Measurements from ENCODE around the gene LYRM1. TPM values are rescaled to one million over a fixed set of nuclear protein-coding genes. Genes with fewer than 3 reads are reported as not detected.
"Not testable (repeated sequence)": the region's sequence is repeated elsewhere in the genome, so short reads cannot be mapped to it uniquely, and the experiment has no call there.

The LYRM1 gene
- total RNA-seq, 3 donors from 2014 or later, result 16.4 to 25.2 (median 17.3) TPM

DNA sequence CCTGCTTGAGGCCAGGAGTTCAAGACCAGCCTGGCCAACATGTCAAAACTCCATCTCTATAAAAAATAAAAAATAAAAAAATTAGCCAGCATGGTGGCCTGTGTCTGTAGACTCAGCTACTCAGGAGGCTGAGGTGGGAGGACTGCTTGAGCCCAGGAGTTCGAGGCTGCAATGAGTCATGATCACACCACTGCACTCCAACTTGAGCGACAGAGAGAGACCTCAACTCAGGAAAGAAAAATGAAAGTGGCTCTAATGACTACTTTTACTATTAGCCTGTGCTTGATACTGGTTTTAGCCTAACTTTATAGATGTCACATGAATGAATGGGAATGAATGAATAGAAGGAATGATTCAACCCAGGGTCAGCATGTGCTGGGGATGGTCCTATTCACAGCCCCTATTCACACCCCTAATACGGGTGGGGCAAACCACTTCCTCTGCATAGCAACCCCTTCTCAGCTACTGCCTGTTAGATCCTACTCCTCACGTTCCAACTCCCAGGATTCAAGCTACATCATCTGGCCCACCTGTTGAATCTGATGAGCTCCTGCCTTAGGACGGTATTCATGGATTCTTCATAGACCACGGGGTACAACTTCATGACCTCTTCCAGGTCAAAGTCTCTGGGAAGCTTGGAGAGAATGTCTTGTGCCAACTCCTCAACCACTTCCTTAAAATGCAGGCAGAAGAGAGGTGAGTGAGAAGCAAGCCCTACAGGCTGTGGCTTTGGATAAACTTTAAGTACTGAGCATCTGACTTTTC is 40.5 kb downstream of the LYRM1 start:
- intact Hi-C loops (cut with DNase I, micrococcal nuclease), result no loop called here
- H3K4me1 ChIP-seq (ENCODE audit: low read depth), result peaks cover 3% of the 10 kb centered on the region
- no peaks in the 10 kb centered on the region for H3K9me3 ChIP-seq
- ATAC-seq (no peak), DNase-seq (no peak)
- no peak overlapping the region for H3K4me3 ChIP-seq
- no peaks in the 10 kb centered on the region for H3K36me3 ChIP-seq (ENCODE audit: low read depth)
- TF ChIP-seq, protein P1, sequence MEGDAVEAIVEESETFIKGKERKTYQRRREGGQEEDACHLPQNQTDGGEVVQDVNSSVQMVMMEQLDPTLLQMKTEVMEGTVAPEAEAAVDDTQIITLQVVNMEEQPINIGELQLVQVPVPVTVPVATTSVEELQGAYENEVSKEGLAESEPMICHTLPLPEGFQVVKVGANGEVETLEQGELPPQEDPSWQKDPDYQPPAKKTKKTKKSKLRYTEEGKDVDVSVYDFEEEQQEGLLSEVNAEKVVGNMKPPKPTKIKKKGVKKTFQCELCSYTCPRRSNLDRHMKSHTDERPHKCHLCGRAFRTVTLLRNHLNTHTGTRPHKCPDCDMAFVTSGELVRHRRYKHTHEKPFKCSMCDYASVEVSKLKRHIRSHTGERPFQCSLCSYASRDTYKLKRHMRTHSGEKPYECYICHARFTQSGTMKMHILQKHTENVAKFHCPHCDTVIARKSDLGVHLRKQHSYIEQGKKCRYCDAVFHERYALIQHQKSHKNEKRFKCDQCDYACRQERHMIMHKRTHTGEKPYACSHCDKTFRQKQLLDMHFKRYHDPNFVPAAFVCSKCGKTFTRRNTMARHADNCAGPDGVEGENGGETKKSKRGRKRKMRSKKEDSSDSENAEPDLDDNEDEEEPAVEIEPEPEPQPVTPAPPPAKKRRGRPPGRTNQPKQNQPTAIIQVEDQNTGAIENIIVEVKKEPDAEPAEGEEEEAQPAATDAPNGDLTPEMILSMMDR (IDR thresholded peaks at IDR 0.05), result no peak

DNA sequence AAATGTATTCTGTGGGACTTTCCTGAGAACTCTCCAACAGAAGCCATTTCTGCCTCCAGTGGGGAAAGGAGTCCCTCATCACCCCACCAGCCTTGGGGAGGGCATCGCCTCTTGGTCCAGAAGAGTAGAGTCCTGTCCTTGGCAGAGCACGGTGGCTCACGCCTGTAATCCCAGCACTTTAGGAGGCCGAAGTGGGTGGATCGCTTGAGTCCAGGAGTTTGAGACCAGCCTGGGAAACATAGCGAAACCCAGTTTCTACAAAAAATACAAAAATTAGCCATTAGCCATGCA is 41.0 kb downstream of the LYRM1 start:
- TF ChIP-seq, protein P1 (IDR thresholded peaks at IDR 0.05), result no peak
- H3K9me3 ChIP-seq, result no peaks in the 10 kb centered on the region
- no peaks in the 10 kb centered on the region for H3K36me3 ChIP-seq (ENCODE audit: low read depth)
- no peak overlapping the region for H3K4me3 ChIP-seq
- ATAC-seq (no peak), DNase-seq (no peak)
- intact Hi-C loops (cut with DNase I, micrococcal nuclease), result no loop called here
- peaks cover 3% of the 10 kb centered on the region for H3K4me1 ChIP-seq (ENCODE audit: low read depth)

DNA sequence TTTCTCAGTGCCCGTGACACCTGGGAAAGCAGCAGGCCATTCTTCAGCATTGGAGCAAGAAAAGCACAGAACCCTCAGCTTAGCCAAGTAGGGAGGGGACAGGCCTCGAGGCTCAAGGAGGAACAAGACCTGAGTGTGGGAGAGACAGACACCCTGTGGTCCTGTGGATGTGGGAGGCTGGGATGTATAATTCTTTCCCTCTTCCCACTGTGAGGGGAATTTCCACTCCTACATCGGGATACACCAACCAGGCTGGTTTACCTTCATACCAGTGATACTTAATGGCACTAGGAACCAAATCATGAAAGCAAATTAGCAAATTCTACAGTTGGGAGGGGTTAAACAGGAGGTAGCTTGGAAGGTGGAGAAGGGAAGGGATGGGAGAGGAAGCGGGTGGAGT is 41.7 kb downstream of the LYRM1 start:
- Histone ChIP-seq H3K9me3 (no peaks in the 10 kb centered on the region), H3K4me3 (no peak overlapping the region), H3K4me1 (ENCODE audit: low read depth) (peaks cover 3% of the 10 kb centered on the region), H3K36me3 (ENCODE audit: low read depth) (no peaks in the 10 kb centered on the region)
- ATAC-seq (no peak), DNase-seq (no peak)
- intact Hi-C loops (cut with DNase I, micrococcal nuclease), result no loop called here
- TF ChIP-seq, protein P1 (IDR thresholded peaks at IDR 0.05), result no peak

GRCh38 chr16:20944861-20945574 is 44.4 kb downstream of the LYRM1 start:
- no peak for ATAC-seq
- no peaks in the 10 kb centered on the region for H3K9me3 ChIP-seq
- intact Hi-C loops (cut with DNase I, micrococcal nuclease), result no loop called here
- no peak for DNase-seq
- TF ChIP-seq, protein P1 (IDR thresholded peaks at IDR 0.05), result no peak
- no peaks in the 10 kb centered on the region for H3K36me3 ChIP-seq (ENCODE audit: low read depth)
- no peak overlapping the region for H3K4me3 ChIP-seq
- no peaks in the 10 kb centered on the region for H3K4me1 ChIP-seq (ENCODE audit: low read depth)

DNA sequence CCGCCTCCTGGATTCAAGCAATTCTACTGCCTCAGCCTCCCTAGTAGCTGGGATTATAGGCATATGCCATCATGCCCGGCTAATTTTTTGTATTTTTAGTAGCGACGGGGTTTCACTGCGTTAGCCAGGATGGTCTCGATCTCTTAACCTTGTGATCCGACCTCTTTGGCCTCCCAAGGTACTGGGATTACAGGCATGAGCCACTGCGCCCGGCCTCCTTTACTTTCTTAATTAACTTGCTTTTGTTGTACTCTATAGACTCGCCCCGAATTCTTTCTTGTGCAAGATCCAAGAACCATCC is 45.0 kb downstream of the LYRM1 start:
- intact Hi-C loops (cut with DNase I, micrococcal nuclease); DNase-seq; ATAC-seq; H3K9me3 ChIP-seq; H3K4me1 ChIP-seq (ENCODE audit: low read depth); H3K4me3 ChIP-seq; H3K36me3 ChIP-seq (ENCODE audit: low read depth): not testable (repeated sequence)

- TF ChIP-seq, protein P1 (IDR thresholded peaks at IDR 0.05), result no peak
- ATAC-seq, result no peak
- no peaks in the 10 kb centered on the region for H3K9me3 ChIP-seq
- H3K4me1 ChIP-seq (ENCODE audit: low read depth), result no peaks in the 10 kb centered on the region
- no peak for DNase-seq
- no peak overlapping the region for H3K4me3 ChIP-seq
- no peaks in the 10 kb centered on the region for H3K36me3 ChIP-seq (ENCODE audit: low read depth)
- intact Hi-C loops (cut with DNase I, micrococcal nuclease), result no loop called here
Observed at GRCh38 chr16:20946015-20946629, 45.6 kb downstream of the LYRM1 start.
